GM19397 (cell line): ENCODE data around the gene SYK.

Experiments used
- ATAC-seq: cut with Tn5 transposase; IDR thresholded peaks from one replicate; pipeline ENCODE4 v1.9.1; 2021; ENCODE audit warnings: mild to moderate bottlenecking, moderate library complexity; ENCODE audit not compliant: unreplicated experiment

Gene SYK

GRCh38 chr9:90900130-90900529 lies 98.5 kb downstream of the SYK start:
- no peak for ATAC-seq

DNA sequence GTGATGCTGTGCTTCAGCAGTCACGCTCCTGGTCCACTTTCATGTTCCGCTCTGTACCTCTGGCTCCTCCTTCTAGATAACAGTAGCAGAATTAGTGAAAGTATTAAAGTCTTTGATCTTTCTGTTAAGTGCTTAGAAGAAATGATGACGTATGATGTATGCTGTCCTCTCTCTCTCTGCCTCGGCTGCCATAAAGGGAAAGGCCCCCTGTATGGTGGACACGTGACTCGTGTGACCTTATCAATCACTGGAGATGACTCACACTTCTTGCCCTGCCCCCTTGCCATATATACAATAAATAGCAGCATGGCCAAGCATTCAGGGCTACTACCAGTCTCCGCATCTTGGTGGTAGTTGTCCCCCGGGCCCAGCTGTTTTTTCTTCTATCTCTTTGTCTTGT lies 100.3 kb downstream of the SYK start:
- ATAC-seq = no peak

DNA sequence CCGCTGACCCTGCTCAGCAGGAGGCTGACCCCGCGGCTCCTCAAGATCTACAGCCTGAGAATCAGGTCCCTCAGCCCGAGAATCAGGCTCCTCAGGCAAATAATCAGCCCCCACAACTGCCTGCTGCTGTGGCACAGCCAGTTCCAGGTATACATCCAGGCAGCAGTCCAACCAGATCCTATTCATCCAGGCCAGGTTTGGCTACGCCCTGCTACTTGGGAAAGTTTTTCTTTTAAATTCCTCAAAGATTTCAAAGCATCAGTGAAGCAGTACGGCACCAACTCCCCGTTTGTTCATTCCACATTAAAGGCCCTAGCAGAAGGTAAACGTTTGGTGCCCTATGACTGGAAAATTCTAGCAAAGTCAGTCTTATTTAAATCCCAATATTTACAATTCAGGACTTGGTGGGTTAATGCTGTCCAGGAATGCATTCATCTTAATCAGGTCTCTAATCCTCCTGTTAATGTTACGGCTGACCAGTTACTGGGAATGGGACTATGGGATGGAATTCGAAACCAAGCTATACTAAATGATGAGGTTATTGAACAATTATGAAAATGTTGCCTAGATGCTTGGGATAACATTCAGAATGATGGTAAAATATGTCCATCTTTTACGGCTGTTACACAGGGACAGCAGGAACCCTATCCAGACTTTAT lies 102.3 kb downstream of the SYK start:
- no peak for ATAC-seq

DNA sequence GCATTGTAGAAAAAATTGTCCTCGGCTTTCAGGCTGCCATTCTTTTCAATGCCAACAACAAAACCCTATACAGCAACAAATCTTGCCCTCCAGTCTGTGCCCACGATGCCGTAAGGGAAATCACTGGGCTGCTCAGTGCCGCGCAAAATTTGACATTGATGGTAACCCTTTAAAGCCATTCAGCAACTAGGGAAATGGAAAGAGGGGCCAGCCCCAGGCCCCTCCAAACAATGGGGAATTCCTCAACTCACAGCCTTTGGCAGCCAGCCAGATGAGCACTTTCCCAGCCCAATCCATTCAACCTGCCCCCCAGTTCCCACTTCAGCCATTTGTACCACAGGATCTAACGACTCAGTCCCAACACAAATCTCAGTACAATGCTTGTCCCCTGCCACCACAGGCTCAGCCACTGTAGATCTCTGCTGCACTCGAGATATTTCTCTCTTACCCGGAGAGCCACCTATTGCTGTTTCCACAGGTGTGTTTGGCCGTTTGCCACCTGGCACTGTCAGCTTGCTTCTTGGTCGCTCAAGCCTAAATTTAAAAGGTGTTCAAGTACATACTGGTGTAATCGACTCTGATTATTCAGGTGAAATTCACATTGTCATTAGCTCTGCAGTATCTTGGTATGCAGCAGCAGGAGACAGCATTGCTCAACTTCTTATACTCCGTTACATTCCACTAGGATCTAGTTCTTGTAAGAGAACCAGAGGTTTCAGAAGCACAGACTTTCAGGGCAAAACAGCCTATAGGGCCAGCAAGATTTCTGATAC lies 103.3 kb downstream of the SYK start:
- no peak for ATAC-seq

DNA sequence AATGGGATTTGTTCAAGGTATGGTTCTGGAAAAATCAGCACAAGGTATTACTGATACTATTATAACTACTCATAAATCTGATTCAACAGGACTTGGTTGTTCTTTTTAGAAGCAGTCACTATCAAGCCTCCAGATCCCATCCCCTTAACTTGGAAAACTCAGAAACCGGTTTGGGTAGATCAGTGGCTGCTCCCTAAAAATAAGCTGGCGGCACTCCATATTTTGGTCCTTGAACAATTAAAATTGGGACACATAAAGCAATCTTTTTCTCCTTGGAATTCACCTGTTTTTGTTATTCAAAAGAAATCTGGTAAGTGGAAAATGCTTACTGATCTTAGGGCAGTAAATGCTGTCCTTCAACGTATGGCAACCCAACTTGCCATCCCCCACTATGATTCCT lies 104.2 kb downstream of the SYK start:
- ATAC-seq = no peak

- ATAC-seq = no peak
Measured at GRCh38 chr9:90906316-90907055, 104.9 kb downstream of the SYK start.

DNA sequence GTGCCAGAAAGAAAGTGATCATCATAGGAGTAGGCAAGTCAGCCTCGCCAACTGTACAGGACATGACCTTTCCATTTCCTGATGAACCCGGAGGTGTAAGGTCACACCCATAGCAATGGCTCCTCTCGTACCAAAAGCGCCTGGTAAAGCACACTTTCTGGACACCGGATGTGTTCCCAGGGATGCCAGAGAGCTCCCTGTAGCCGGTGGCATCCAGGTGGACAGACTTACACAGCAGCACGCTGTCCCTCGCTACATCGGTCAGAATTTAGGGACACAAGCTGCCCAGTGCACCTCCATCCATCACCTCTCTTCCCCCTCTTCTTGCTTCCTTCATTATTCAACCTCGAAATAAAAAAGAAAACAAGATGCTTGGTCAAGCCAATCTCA lies 105.4 kb downstream of the SYK start:
- no peak for ATAC-seq

GRCh38 chr9:90907790-90908189 lies 106.2 kb downstream of the SYK start:
- no peak for ATAC-seq

- peak; percentile 63 for ATAC-seq
Measured at GRCh38 chr9:90909225-90909624, 107.6 kb downstream of the SYK start.

- no peak for ATAC-seq
Measured at GRCh38 chr9:90909747-90910283, 108.2 kb downstream of the SYK start.

GRCh38 chr9:90914196-90914595 lies 112.6 kb downstream of the SYK start:
- no peak for ATAC-seq

GRCh38 chr9:90914868-90915483 lies 113.4 kb downstream of the SYK start:
- ATAC-seq = peak; percentile 74

DNA sequence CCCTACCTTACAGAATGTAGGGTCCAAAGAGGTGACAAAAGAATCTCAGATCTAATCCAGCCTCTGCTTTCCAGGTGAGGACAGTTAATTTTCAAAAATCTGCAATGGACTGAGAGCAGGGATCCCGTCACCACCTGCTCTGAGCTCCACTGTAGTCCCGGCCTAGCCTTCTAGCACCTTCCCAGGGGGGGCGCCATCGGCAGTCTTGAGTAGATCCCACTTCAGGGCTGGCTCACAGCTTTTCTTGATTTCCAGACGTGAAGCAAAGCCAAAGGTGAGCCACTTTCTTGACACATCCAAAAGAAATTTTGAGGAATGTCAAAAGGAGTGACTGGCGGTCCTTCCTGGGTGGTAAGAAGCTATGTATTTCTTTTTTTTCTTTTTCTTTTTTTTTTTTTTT lies 114.1 kb downstream of the SYK start:
- no peak for ATAC-seq

DNA sequence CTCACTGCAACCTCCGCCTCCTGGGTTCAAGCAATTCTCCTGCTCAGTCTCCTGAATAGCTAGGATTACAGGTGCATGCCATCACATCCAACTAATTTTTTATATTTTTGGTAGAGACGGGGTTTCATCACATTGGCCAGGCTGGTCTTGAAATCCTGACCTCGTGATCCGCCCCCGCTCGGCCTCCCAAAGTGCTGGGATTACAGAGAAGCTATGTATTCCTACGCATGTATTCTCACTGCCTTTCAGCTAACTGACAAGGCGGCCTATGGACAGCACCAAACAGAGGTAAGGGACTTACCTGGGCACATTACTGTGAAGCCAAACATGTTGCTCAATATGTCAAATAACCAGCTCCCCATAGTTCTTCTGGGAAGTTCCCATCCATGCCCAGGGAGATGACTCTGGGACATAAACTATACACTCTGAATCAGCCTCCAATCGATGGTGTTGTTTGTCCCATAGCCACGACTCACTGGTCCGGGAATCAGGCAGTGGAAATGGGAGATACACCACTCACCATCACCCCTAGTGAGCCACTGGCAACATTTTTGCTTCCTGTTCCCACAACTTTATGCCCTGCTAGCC lies 114.6 kb downstream of the SYK start:
- no peak for ATAC-seq

GRCh38 chr9:90919883-90920282 lies 118.3 kb downstream of the SYK start:
- ATAC-seq = no peak

- ATAC-seq = no peak
Measured at GRCh38 chr9:90921104-90921503, 119.5 kb downstream of the SYK start.

DNA sequence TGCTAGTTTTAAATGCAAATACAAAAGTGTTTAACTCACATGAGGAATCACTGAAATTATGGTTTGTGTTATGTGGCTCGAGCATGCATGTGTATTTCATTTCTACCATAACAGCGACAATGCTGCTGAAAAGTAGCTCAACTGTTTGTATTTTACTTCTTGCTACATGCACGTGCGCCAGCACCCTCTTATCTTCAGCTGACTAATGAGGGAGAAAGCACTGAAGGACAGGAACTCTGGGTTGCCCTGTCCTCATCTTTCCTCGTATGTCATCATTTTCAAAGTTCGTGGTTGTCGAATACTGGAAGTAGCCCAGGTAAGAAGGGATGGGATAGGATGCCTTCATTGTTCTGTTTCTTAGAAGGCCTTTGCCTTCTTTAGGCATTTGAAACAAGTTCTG lies 120.3 kb downstream of the SYK start:
- ATAC-seq = no peak

DNA sequence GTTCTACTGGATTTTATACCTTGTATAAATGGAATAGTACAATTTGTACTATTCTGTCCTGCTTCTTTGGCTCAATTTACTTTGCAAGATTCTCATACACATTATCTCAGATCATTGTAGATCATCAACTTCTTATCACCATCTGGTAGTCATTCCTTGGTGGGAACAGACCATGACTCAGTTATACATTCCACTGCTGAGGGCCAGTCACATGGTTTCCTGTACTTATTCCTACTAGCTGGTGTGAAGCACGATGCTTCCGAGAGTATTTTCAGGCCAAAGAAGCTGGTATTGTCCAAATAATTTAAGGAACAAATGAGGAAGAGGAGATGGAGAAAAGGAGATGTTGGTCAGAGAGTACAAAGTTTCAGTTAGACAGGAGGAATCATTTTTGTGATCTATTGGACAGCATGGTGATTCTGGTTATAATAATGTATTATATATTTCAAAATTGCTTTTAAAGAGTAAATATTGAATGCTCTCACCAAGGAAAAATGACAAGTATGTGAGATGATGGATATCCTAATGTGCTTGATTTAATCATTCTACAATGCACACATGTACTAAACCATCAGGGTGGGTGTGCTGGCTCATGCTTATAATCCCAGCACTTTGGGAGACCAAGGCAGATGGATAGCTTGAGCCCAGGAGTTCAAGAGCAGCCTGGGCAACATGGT lies 124.1 kb downstream of the SYK start:
- no peak for ATAC-seq

DNA sequence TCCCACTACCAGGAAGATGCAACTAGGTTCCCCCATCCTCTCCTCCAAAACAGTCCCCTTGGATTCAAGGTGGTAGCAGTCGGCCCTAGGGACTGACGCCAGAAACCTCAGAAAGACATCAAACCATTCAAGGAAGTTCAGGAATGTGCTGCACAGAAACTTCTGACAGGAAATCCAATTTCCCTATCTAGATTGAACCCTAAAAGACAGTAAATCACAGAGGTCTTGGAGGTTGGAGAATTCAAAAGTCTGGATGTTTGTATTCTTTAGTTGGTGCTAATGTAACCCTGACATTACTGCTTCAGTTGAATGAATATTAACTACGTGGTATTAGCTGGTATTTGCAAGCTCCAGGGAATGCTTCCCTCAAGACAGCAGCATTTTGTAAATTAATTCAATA lies 125.3 kb downstream of the SYK start:
- no peak for ATAC-seq

DNA sequence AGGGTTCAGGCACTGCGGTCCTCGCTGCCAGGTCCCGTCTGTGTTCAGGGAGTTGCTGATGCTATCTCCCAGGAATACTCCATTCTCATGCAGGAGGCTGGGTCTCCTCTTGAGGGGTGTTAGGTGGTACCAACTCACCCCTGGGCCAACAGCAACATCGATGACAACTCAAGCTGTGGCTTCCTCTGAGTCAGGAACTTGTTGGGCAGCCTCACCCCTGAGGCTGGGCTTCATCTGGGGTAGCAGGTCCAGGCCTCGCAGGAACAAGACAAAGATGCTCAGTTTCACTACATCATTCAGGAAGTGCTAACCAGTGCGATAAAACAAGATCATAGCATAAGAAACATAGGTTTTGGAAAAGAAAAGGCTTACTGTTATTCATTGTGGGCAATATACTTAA lies 125.9 kb downstream of the SYK start:
- ATAC-seq = no peak
